HFF-Myc (cell line): ENCODE measurements around the gene FOSL1.

ENCODE experiments used
- DNase-seq: peaks from one replicate; pipeline ENCODE4 v3.0.0-alpha.2; 2011; ENCODE audit warnings: low read depth; ENCODE audit errors: extremely low read depth
- H3K4me3 ChIP-seq: replicated peaks from 2 replicates; pipeline ENCODE4 v1.5.1; 2011; ENCODE audit warnings: low read depth, mild to moderate bottlenecking, control low read depth, low read length
- TF ChIP-seq, protein P1 (sequence below): IDR thresholded peaks from 2 replicates; pipeline ENCODE4 v1.5.1; 2012; ENCODE audit warnings: mild to moderate bottlenecking, low read depth, low read length, control low read depth; ENCODE audit errors: missing control alignments

FOSL1 gene

GRCh38 chr11:65847746-65848145, 52.4 kb downstream of the FOSL1 start:
- no peak overlapping the region for H3K4me3 ChIP-seq
- no peak for DNase-seq
- TF ChIP-seq, protein P1, sequence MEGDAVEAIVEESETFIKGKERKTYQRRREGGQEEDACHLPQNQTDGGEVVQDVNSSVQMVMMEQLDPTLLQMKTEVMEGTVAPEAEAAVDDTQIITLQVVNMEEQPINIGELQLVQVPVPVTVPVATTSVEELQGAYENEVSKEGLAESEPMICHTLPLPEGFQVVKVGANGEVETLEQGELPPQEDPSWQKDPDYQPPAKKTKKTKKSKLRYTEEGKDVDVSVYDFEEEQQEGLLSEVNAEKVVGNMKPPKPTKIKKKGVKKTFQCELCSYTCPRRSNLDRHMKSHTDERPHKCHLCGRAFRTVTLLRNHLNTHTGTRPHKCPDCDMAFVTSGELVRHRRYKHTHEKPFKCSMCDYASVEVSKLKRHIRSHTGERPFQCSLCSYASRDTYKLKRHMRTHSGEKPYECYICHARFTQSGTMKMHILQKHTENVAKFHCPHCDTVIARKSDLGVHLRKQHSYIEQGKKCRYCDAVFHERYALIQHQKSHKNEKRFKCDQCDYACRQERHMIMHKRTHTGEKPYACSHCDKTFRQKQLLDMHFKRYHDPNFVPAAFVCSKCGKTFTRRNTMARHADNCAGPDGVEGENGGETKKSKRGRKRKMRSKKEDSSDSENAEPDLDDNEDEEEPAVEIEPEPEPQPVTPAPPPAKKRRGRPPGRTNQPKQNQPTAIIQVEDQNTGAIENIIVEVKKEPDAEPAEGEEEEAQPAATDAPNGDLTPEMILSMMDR = no peak

DNA sequence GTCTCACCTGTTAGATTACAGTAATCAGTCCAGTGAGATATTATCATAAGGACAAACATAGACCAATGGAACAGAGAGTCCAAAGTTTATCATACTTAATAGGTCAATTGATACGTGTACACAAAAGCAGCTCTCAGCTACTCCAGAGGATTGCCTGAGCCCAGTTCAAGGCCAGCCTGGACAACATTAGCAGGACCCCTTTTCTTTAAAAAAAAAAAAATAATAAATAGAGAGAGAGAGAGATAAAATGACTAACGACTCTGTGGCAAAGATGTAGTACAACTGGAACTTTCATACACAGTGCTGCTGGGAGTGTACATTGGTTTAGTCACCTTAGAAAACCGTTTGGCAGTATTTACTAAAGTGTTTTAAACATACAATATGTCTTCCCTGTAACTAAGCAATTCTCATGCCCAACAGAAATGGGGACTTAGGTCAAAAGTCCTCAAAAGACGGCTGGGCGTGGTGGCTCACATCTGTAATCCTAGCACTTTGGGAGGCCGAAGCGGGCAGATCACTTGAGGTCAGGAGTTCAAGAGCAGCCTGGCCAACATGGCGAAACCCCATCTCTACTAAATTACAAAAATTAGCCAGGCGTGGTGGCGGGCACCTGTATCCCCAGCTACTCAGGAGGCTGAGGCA, 55.8 kb downstream of the FOSL1 start:
- TF ChIP-seq, protein P1 = no peak

DNA sequence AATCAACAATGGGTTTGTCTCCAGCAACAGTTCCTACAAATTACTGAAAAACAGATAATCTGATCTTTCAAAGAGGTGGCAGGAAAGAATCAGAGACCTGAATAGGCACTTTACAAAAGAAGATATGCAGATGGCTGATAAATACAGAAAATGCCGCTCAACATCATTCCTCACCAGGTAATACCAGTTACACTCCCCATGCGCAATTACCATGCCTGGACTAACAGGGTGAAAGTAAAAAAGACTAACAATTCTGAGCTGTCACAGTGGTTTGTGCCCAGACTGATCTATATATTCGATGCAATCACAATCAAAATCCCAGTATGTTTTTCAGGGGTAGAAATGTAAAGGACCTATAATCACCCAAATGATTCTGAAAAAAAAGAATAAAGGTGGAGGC, 56.4 kb downstream of the FOSL1 start:
- DNase-seq = no peak
- TF ChIP-seq, protein P1 = no peak
- no peak overlapping the region for H3K4me3 ChIP-seq

More for the DNA sequence above, 55.8 kb downstream of the FOSL1 start:
- no peak for DNase-seq
- no peak overlapping the region for H3K4me3 ChIP-seq

GRCh38 chr11:65842144-65842543, 58.0 kb downstream of the FOSL1 start:
- no peak overlapping the region for H3K4me3 ChIP-seq
- no peak for DNase-seq
- TF ChIP-seq, protein P1 = no peak
